SK-N-SH treated with all-trans-retinoic acid at 6 μM for 48 hours (cell line): Measurements from ENCODE around the gene AQP5.

Source experiments
- ARNTL ChIP-seq: fragments of 450-650 bp; formaldehyde crosslinking; IDR thresholded peaks from 2 replicates; pipeline ENCODE4 v1.5.0; 2020; ENCODE audit warnings: low read depth, mild to moderate bottlenecking, moderate library complexity, borderline replicate concordance
- ESRRG ChIP-seq: fragments of 250-450 bp; sonication (Bioruptor Pico); IDR thresholded peaks from 2 replicates; pipeline ENCODE4 v1.6.1; 2021; ENCODE audit warnings: mild to moderate bottlenecking
- GLIS3 ChIP-seq: fragments of 250-450 bp; sonication (Bioruptor Pico); IDR thresholded peaks from 2 replicates; pipeline ENCODE4 v1.5.0; 2020; ENCODE audit warnings: mild to moderate bottlenecking, moderate library complexity
- ISL1 ChIP-seq: fragments of 250-450 bp; sonication (Bioruptor Pico); IDR thresholded peaks from 2 replicates; pipeline ENCODE4 v2.1.2; 2022; ENCODE audit warnings: mild to moderate bottlenecking, moderate library complexity
- OSR1 ChIP-seq: fragments of 250-450 bp; sonication (Bioruptor Pico); IDR thresholded peaks from 2 replicates; pipeline ENCODE4 v1.8.0; 2022; ENCODE audit warnings: moderate library complexity, mild to moderate bottlenecking, inconsistent platforms
- PATZ1 ChIP-seq: fragments of 250-450 bp; sonication (Bioruptor Pico); IDR thresholded peaks from 2 replicates; pipeline ENCODE4 v1.8.0; 2020; ENCODE audit warnings: mild to moderate bottlenecking, moderate library complexity, borderline replicate concordance
- POU6F1 ChIP-seq: fragments of 250-450 bp; sonication (Bioruptor Pico); IDR thresholded peaks from 2 replicates; pipeline ENCODE4 v1.8.0; 2021; ENCODE audit warnings: low read depth, mild to moderate bottlenecking, moderate library complexity, borderline replicate concordance
- RARB ChIP-seq: fragments of 250-450 bp; sonication (Bioruptor Pico); IDR thresholded peaks from 2 replicates; pipeline ENCODE4 v1.8.0; 2021; ENCODE audit warnings: mild to moderate bottlenecking, moderate library complexity
- ZNF565 ChIP-seq: fragments of 450-650 bp; formaldehyde crosslinking; conservative IDR thresholded peaks from 2 replicates; pipeline ENCODE4 v1.5.0; 2020; ENCODE audit warnings: low read depth, mild to moderate bottlenecking, moderate library complexity

- TF ChIP-seq POU6F1 (CRISPR knock-in tag) = no peak
- TF ChIP-seq ZNF565 (CRISPR knock-in tag) = no peak
- no peak for TF ChIP-seq ESRRG (CRISPR knock-in tag)
- no peak for TF ChIP-seq RARB (CRISPR knock-in tag)
- TF ChIP-seq OSR1 (CRISPR knock-in tag) = no peak
- TF ChIP-seq PATZ1 (CRISPR knock-in tag) = no peak
- no peak for TF ChIP-seq GLIS3 (CRISPR knock-in tag)
- no peak for TF ChIP-seq ISL1 (CRISPR knock-in tag)
- no peak for TF ChIP-seq ARNTL (CRISPR knock-in tag)
Observed at GRCh38 chr12:49946086-49946485, 15.6 kb upstream of the AQP5 start.
